HG03139 (cell line): ENCODE measurements around the gene TEAD1.

Source experiments
- ATAC-seq: cut with Tn5 transposase; IDR thresholded peaks from one replicate; pipeline ENCODE4 v1.9.1; 2021; ENCODE audit not compliant: unreplicated experiment

The TEAD1 gene

DNA sequence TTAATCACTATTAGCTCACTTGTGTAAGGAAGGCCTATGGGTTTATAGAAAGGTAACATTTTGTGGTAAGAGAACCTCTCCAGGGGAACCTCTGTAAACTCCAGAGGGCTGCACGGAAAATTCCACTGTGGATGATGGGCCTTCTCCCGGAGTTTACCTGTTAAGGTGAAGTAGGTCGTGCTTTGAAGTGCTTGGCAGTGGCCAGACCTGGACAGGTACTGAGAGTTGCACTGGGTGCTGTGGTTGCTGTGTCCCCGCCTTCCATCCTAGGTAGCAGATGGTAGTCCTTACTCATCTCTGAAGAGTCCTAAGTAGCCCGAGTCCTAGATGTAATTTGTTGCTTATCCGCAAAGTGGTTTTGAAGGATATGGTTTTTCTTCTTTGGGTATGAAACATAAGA lies 133.4 kb downstream of the TEAD1 start:
- ATAC-seq = no peak

DNA sequence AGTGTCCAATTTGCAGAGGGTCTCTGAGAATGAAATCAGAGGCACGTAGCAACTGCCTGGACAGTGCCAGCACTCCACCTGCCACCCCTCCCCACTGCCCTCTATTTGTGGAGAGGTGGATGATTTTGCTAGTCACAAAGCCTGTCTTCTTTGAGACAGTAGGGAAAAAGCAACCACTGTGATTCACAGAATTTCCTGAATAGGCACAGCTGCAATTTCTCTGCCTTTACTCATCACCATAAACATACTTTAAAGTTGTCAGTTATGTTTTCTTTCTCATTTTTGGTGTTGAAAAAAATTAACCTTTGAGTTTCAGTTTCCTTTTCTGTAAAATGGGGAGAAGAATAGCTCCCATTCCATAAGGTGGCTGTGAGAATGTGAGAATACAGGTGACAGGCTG lies 134.3 kb downstream of the TEAD1 start:
- no peak for ATAC-seq

DNA sequence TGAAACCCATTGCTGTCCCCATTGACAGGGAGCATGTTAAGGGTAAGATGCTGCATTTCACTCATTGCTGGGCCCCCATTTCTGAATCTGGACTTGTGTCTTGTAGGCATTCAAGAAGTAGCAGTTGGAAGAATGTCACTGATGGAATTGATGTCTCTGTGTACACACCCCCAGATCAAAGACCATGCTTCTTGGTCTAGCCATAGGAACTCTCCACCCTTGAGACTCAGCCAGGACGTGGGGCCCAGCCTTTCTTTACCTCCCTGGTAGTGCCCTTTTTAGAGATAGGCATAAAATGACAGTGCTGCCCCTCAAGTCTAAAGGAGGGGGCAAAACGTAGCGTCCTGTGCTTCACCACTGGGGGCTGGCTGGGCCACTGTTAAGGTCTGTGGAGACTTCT lies 135.1 kb downstream of the TEAD1 start:
- no peak for ATAC-seq

DNA sequence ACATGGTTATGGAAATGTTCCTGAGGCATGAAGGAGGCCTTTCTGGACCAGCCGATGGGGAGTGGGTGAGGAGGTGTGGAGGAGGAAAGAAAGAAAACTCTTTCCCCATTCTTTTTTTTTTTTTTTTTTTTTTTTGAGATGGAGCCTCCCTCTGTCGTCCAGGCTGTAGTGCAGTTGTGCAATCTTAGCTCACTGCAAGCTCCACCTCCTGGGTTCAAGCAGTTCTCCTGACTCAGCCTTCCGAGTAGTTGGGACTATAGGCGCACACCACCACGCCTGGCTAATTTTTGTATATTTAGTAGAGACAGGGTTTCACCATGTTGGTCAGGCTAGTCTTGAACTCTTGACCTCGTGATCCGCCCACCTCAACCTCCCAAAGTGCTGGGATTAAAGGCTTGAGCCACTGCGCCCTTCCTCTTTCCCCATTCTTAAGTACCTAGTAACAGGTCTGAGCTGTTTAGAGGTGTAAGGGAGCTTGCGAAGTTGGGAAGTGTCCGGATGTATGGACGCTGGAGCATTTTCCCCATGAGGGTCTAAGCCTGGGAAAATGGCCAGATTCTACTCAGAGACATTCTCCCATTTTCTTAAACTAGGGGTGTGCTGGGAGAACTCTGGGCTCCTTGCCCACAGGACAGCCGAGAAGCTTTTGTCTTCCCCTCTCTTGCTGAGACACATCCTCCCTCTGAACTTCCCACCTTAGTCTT lies 135.8 kb downstream of the TEAD1 start:
- no peak for ATAC-seq

DNA sequence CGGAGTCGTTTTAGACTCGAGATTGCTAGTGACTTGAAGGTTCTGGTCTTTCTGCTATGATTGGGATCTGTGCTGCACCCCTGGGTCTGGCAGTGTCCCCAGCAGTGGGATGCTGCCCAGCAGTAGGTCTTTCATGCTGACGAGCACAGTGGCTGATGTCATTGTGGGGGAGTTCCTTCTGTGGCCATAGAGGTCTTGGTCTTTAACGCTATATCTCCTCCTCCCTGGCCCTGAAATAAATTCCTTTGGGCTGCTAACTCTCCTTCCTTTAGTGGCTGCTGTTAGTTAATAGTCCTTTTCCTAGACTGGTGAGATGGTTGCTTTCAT lies 136.3 kb downstream of the TEAD1 start:
- no peak for ATAC-seq

DNA sequence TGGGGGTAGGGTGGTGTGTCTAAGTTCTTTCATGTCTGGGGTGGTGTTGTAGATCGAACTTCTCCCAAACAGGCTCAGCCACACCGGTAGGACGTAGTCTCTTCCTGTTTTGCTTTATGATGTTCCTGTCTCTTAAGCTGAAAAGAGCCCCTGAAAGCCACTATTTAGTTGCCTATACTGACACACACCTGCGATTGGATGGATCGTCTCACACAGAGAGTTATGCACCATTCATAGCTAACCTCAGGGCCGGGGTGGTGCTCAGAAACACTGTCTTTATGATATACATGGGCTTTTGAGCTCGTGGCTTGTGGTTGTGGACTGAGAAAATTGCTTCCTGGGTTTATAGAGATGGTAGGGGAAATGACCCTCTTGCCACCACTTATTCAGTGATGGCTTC lies 137.6 kb downstream of the TEAD1 start:
- no peak for ATAC-seq

DNA sequence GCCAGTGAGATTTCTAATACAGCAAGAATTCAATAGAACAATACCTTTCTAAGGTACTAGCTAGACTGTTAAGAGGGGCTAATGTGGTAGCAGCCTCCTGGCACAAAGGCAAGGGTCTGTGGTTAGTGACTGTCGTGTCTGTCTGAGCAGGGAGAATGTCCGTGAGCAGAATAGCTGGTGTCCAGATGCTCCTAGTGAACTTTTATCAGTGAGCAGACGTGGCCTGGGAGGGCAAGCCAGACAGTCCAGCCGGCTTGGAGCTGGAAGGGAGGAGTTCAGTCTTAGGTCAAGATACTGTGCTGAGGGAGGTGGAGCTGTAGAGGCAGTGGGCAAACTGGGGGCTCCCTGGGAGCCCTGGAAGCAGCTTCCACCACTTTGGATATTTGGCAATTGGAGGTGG lies 138.6 kb downstream of the TEAD1 start:
- no peak for ATAC-seq

DNA sequence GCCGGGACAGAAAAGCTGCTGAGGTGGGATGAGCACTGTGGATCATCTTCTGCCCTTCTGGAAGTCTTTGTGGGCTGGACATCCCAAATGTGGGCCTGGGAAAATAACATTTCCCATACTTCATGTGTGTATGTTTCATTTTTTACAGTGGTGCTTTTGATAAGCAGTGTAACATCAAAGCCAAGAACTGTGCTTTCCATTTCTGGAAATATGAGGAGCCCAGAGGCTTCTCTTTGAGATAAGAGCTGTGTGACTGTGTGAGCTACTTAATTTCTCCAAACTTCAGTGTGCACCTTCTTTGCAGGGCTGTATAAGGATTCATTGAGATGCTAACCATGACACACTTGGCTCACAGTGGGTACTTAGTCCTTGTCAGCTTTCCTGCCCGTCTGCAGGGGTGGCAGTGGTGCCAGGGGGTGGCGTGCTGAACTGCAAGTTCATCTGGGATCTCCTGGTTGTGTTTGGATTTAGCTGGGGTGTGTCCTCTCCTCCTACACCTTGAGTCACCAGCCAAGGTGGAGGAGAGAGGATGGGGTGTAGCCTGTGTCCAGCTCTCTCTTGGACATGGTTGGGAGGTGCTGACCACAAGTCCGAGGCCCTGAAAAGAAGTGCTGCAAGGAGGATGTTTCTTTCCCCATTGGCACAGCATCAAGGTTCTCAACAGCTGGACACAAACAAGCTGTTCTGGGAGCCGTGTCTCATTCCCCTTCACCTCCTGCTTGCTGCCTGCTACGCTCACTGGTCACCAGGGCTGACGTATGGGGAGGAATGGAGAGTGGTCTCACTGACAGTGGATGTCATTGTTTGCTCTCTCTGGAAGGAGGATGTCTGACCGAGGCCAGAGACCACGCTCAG lies 139.4 kb downstream of the TEAD1 start:
- no peak for ATAC-seq

DNA sequence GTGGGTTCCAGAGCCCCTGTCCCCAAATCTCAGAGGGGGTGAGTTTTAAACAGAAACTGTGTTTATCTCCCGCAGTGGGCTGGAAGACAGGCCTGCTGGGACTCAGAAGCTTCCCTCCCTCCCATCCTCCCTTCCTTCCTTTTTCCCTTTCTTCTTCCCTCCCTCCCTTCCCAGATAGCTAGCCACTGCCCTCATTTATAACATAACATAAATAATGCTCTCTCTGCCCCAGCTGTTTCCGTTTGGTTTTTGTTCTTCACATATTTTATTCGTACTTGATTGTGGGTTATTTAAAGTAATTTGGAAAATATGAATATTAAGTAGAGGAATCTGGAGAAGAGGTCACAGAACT lies 140.9 kb downstream of the TEAD1 start:
- no peak for ATAC-seq

DNA sequence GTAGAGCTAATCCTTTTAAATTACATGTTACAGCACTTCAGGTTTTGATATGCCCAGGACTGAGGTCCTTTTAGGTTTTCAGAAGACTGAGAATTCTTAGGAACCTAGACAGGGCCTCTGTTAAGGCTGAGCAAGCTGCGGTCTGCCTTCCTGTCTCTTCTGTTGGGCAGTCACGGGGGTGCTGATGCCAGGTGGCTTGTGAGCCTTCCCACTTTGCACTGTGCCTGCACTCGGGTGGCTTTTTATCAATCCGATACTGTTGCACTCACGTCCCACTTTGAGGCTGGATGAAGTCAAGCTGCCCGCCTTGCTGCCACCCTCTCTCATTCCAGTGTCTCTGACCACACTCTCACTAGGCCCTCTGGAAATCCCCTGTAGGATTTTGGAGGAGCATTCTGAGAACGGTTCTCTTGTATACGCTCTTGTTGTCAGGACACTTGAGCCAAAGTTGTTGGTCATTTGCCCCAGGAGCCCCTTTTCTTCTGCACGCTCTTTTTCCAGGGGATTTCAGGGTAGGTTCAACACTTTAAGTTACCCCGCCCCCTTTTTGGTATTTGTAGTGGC lies 141.8 kb downstream of the TEAD1 start:
- ATAC-seq = no peak

DNA sequence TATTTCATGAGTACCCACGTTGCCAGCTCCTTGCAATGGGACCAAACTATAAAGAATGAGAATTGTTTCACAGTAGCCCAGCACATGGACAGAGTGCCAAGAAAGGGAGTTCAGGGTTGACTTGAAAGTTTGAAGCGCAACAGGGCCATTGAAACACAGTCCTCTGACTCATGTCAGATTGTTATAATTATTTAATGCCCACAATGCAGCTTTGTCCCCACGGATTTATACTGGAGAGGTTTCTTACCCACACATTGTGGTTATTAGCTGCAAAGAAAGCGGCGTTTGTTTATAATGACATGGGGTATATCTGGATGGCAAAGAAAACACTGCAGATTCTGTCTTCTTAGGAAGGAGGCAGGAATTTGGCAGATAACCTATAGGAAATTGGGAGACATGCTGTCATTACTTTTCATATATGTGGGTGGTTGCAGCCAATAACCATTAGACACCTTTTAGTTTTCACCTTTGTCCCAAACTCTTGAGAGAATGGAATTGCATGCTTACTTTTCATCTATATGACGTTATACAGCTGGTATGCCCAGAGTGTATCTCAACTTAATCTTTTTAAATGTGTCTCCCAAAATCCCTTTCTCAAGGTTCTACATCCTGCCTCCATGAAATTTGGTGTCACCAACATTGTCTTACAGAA lies 143.6 kb downstream of the TEAD1 start:
- no peak for ATAC-seq

DNA sequence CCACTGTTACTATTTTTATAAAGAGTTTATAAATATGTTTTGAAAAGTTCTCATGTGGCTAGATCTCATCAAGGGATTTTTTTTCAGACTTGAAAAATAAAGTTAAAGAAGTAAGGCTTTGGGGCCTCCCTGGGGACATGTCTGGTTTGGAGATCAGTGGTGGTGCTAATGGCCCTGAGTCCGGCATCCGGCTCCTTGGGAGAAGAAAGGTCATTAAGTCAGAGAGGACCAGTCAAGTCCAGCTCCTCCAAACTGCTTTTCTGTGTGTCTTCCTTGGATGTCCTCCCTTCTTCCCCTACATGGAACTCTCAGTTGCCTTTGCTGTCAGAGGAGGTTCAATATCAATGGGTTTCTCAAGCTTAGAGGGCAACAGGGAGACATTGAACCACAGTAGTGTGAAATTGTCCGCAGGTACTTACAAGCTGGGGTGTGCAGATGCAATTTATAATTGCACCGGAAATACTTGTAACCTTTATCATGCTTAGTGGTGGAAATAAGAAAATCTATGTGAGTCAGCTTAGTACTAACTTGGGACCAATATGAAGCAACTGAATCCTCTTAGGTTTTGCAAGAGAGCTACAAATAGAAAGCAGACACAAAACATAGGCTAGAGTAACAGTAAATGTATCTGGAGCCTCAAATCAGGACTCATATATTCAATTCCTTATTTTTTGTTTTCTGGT lies 144.3 kb downstream of the TEAD1 start:
- ATAC-seq = no peak

DNA sequence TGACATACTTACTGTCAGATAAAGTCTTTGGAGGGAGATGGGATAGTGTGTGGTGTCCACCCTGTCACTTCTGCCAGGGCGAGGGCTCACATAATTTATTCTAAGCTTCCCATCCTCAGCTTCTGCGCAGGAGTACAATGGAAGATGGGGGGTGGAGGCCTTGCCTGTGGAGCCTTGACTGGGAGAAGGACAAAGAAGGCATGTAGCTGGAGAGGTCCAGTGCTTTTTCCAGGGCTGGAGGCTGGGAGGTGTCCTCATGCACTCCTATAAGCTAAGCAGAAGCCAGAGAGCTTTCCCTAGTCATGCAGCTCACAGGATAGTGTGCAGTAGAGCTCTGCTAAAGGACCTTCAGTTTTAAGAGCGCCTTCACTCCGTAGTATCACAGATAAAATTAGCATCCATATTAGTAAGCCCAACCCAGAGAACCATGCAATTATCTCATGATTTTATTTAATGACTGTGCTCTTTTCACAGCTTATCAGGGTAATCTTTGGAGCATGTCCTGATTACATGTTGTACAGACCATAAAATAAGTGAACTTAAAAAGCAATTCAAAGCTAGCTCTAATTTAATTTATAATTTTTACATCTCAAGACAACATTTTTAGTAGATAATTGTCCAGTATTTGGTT lies 148.3 kb downstream of the TEAD1 start:
- ATAC-seq = no peak

DNA sequence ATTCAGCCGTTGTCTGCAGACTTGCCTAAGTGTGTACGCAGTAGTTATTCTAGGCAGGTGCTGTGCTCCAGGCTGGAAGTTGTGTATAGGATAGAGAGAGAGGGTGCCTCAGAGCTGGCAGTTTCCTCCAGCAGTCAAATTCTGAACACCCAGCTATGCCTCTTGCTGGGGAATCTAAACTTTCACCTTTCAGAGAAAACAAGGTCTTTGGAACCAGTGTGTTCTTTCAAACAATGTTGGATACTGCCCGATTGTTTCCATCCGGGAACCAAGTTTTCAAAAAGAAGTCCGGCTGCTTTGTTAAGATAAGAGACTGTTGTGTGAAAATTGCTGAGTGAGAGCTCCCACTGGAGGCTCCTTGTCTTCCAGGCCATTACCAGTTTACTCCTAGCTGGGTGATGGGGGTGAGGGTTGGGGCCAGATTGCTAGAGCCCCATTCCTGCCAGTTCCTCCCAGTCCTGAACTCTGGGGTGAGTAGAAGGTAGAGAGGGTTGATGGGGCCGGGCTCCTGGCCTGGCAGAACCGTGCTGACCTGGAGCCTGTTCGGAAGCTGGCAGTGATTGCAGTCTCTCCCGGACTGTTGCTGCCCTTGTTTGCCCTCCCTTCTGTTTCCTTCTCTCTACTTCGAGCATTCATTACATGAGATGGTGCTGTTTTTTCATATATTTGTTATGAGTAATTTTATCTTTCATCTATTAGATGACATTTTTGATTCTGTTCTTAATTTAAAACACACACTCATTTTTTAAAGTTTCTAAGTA lies 150.2 kb downstream of the TEAD1 start:
- ATAC-seq = no peak

DNA sequence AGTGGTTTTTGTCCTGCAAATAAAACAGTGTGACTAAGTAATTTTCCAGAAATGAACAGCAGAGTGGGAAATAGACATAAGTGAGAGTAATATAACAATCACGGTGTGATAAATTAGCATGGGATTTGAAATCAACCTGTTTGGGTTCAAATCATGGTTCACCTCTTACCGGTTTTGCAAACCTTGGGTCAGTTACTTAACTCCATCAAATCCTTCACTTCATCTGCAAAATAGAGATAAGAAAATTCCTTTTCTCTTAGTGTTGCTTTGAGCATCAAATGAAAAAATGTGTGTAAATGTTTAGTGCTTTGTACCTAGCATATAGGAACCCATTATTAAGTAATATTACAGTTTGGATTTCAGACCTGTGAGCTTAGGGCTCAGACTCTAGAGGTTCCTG lies 152.2 kb downstream of the TEAD1 start:
- no peak for ATAC-seq

DNA sequence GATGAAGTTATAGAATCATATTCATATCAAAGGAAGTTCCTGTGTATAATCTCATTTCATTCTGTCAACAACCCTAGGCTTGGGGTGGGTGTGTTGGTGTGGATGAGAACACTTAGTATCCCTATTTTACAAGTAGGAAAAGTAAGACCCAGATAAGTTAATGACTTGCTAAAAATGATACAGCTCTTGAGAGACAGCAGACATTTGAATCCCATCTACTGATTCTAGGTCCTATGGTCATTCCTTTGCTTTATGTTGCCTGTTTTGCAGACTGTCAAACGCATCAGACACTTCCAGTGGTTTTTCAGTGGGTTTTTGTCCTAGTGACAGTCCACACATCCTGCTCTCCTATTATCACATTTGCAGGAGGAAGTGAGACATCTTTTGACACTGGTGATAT lies 153.1 kb downstream of the TEAD1 start:
- no peak for ATAC-seq

DNA sequence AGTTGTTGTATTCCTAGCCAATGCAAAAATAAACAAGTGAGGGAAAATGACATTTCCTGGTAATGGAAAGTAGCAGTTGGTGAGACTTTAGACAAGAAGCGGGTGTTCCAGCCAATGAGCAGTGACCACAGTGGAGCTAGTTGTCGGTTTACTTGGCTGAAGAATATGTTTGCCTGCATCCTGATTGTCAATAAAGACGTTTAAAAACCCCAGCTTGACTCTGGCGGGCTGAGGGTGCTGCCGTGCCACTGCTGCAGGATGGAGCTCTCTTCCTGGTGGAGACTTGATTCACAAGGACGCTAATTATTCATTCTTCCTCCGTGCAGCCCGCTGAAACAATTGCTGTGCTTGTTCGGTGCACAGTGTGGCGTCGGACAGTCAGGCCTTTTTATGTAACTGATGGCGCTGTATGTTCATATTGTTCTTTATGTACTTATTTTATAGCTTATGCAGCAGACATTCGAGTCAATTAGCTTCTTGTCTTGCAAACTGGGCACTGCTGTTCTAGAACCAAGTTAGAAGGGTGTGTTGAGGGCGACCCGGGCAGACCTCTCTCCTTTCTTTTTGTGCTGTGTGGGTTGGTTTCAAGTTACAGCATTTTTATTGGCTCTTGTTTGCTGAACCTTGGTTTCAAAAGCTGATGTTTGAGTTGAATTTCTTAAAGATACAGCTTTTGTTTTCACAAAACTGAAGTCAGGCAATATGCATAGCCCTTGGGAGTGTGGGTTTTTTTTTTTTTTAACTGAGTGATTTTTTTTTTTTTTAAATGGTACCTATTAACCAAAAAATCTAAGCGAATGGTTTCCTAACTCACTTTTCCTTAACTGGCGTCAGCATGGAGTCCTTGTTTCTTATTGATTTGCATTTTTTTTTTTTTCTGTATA lies 153.9 kb downstream of the TEAD1 start:
- ATAC-seq = no peak

DNA sequence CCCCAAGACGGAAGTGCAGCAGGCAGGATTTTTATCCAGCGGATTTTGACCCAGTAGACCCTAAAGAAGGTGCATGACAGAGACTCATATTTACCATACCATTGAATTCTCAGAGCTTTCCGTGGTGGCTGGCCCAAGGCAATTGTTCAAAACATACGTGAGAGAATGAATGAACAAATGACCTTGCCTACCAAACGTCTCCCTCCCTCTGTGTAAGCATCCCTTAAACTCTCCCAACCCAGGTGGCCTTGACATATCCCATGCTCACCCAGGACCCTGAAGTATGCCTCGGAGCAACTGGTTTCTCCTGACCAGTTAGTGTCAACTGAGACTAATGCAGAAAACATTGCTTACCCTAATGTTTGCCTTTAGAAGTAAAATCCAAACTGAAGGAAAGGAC lies 154.9 kb downstream of the TEAD1 start:
- ATAC-seq = no peak
